GM21515 (cell line): Measurements from ENCODE around the gene LETM1.
A peak's percentile ranks its signal among the peaks of the same experiment; 100 is the strongest.

ENCODE experiments used
- ATAC-seq: cut with Tn5 transposase; IDR thresholded peaks from one replicate; pipeline ENCODE4 v1.9.1; 2021; ENCODE audit not compliant: unreplicated experiment

The LETM1 gene

DNA sequence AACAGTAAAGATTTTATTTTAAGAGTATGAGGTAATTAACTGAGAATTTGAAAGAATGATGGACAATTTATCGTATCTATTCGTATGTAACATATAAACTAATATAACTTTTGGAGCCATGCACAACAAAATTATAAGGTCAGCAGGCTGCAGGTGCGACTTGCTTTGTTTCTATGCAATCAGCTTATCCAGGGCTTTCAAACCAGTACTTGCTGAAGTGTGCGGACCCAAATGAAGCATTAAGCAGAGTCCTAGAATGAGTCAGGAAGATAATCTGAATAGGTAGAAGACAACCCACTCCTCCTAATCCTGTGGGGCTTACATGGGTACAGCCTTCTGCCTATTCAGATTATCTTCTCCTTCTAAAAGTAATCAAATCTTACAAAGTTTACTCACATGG lies 17.3 kb upstream of the LETM1 start:
- ATAC-seq, result no peak

DNA sequence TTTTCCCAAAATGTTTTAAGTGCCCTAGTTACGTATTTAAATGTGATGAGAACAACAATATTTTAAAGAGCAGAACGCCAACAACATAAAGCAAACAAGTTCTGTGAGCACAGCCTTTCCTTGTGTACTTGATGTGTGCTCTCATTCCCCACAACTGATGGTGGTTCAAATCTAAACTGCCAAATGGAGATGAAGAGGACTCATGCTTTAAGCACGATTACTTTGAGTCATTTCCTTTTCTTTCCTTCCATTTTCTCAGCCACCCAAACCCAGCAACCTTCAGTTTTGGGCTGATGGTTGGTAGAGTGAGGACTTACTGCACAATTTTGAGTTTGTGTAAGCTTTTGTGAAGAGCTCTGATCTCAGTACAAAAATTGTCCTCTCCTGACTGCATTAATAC lies 16.9 kb upstream of the LETM1 start:
- no peak for ATAC-seq

DNA sequence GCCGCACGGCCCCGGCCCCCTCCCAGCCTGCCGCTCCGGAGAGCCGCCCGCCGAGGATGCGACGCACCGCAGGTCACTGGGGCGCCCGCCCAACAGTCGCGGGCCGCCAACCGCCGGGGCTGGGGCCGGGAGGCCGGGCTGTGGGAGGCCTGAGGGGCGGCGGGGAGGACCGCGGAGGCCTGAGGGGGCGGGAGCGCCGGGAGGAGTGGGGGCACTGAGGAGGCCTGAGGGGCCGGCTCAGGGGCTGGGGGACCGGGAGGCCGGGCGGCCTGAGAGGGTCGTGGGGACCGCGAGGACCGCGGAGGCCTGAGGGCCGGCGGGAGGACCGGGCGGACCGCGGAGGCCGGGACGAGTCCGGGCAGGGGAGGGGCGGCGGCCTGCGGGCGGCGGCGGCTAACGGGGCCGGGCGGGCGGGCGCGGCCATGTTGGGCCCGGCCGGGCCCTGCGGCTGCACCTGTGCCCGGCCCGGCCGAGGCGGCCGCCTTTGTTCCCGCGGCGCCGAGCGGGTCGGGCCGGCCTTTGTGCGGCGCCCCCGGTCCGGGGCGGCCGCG lies 15.6 kb upstream of the LETM1 start:
- ATAC-seq, result peak; percentile 4

DNA sequence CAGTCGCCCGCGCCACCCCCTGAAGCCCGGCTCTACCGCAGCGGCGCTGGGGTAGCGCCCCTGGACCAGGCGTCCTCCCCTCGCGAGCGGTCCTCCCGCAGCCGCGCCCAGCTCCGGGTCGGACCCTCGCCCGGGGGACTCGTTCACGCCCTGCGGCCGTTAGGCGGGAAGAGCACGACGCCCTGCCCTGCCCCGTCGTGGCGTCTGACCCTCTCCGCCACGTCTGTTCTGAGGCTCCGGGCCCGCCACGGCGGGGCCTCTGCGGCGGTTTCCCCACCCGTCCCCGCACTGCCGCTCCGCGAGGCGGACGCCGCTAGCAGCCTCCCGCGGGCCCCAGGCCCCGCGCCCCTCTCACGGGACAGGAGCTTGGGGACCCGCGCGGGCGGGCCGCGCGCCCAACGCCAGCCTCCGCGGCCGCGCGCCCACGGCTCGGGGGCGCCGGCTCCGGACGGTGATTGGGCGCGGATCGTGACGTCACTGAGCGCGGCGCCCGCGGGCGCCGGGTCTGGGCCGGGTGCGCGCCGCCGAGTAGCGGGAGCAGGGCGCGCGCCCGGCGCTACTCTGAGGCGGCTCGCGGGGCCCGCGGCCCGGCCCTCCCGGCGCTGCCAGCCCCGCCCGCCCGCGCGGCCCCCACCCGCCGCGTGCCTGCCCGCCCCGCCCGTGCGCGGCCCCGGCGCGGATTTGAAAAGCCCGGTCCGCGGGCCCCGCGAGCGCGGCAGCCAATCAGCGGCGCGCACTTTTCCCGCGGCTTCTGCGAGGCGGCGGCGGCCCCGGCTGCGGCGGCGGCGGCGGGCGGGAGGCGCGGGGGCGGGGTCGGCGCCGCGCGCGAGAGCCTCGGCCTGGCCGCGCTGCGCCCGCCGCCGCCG lies 14.9 kb upstream of the LETM1 start, which contains the start of gene NSD2:
TSS of gene NSD2 (plus strand) at position 816 of the 866 bp plus-strand sequence. CDS start 29,262 bp downstream, outside the sequence.
- ATAC-seq, result peak; percentile 57

DNA sequence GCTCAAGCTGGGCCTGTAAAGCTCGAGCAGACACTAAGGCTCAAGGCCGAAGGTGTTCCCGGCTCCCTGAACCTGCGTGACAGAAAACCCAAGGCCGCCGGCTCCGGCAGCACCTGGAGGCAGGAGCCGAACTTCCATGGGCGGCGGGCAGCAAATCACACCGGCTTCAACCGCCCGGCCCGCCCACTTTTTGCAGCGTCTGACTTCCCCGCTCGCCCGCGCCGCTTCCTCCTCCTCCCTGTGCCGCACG lies 14.3 kb upstream of the LETM1 start:
- peak; percentile 50 for ATAC-seq

DNA sequence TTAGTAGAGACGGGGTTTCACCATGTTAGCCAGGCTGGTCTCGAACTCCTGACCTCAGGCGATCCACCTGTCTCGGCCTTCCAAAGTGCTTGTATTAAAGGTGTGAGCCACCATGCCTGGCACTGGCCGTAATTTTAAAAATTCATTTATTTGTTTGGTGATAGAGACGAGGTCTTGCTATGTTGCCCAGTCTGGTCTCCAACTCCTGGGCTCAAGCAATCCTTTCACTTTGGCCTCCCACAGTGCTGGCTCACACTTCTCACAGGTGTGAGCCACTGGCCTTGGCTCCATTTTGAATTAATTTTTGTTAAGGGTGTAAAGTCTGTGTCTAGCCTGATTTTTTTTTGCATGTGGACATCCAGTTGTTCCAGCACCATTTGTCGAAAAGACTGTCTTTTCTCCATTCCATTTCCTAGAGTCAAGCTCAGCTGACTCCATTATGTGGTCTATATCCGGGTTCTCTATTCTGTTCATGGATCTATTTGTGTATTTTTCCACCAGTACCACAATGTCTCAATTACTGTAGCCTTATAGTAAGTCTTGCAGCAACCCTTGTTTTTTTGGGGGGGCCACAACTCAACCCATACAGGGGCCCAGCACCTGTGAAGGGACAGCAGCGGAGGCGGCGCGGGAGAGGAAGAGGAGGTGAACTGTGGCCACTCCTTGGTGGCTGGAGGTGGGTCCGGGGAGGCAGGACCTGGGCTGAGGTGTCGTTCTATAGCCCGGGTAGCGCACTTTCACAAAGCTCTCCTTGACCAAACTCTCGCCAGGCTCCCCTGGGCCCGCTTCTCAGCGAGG lies 13.8 kb upstream of the LETM1 start:
- peak; percentile 2 for ATAC-seq

DNA sequence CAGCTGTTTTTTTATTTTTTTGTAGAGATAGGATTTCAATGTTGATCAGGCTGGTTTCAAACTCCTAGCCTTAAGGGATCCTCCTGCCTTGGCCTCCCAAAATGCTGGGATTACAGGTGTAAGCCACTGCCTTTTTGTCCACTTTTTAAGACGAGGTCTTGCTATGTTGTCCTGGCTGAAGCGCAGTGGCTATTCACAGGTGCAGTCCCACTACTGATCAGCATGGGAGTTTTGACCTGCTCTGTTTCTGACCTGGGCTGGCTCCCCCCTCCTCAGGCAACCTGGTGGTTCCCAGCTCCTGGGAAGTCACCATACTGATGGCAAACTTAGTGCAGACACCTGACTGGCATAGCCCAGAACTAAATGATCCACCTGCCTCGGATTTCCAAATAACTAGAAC lies 13.0 kb upstream of the LETM1 start:
- no peak for ATAC-seq

DNA sequence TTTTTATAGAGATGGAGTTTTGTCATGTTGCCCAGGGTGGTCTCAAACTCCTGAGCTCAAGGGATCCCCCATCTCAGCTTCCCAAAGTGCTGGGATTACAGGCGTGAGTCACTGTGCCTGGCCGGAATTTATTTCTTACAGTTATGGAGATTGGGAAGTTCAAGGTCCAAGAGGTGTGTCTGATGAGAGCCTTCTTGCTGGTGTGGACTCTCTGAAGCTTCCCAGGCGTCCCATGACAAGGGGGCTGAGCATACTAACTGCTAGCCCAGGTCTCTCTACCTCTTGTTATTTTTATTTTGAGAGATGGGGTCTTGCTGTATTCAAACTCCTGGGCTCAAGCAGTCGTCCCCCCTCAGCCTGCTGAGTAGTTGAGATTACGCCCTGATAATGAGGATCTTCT lies 12.3 kb upstream of the LETM1 start:
- no peak for ATAC-seq

DNA sequence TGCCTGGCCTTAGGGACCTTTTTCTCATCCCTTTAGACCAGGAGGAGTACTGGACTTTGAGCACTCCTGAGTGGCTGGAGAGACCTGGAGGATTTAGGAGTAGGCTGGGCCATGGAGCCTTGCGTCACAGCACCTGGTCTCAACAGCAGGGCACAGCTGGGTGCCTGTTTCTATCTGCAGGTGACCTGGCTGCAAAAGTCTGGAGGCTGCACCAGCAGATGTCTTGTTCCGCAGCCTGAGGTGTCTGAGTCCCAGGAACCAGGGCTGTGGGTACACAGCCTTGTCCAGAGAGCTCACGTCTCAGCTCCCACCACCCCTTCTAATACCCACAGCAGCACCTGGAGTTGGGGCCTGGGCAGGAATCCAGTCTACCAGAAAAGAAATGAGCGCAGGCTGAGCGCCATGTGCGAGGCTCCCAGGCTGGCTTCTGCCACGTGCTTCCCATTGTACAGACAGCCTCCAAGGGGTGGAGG lies 10.3 kb upstream of the LETM1 start:
- ATAC-seq, result no peak

DNA sequence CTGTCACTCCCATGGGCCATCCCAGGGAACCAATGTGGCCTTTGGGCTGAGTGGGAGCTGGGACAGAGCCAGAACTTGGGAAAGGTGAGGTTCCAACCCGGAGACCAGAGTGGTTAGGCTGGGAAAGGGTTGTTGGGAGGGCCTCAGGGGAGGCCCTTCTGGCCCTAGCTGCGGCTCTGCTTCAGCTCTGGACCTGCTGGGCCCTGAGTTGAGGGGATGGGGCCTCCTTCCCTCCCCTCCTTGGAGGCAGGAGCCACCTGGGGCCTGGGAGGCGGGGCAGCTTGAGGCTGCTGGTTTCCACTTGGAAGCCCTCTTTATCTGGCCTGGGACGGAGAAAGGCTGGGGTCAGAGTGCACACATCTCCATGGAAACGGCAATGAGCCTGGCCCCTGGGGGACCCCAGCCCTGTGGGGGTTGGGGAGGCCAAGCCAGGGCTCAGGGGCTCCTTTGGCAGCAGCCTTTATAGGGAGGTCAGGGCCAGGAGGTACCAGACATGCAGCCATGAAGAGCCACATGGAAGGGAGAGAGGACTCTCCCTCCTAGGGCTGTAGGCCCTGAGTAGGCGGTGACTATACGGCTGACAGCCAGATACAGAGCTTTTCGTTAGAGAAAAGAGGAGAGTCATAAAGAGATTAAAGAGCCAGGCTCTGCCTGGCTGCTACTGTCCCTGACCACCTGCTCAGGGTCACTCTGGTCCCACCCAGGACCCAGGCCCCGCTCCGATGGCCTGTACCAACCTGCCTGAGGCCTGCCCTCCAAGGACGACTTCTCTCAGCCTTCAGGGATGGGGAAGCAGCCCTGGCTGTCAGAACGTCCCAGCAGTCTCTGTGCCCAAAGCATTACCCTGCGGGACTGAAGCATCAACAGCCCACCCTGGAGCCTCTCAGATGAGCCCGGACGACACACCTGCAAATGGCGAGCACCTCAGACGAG lies 8.4 kb upstream of the LETM1 start:
- ATAC-seq, result no peak

DNA sequence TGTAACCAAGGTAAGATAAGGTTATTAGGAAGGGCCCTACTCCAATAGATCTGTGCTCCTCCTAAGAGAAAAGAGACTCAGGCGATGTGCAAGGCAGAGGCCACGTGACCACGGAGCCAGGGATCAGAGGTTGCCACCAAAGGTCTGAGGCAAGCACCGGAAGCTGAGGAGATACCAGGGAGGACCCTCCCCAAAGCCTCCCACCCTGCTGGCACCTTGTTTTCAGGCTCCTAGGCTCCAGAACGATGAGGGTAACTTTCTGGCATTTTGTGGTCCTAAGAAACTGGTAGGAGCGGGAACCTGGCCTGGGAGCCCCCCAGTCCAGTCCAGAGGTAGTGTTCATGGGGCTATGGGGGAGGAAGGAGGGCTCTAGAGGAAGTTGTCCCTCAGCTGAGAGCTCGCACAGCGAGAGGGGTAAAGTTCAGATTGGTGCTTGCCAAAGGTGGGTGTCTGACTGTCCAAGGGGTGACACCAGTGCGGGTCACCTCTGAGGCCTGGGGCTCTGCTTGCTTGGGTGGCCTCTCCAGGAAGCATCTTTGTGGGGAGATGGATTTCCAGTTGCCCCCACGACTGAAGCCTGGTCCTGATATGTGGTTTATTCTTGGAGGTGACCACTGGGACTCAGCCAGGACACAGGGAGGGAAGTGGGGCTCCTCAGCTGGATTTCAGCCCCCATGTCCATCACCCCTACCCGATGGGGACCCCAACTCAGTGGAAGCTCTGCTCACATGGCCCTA lies 7.5 kb upstream of the LETM1 start:
- ATAC-seq, result no peak

DNA sequence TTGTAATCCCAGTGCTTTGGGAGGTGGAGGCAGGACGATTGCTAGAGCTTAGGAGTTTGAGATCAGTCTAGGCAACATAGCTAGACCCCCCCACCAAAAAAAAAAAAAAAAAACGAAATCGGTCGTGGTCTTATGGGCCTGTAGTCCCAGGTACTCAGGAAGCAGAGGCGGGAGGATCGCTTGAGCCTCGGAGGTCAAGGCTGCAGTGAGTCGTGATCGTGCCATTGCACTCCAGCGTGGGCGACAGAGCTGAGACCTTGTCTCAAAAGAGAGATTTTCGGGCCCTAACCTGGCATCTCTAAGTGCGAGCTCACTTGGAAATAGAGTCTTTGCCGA lies 7.0 kb upstream of the LETM1 start:
- no peak for ATAC-seq

DNA sequence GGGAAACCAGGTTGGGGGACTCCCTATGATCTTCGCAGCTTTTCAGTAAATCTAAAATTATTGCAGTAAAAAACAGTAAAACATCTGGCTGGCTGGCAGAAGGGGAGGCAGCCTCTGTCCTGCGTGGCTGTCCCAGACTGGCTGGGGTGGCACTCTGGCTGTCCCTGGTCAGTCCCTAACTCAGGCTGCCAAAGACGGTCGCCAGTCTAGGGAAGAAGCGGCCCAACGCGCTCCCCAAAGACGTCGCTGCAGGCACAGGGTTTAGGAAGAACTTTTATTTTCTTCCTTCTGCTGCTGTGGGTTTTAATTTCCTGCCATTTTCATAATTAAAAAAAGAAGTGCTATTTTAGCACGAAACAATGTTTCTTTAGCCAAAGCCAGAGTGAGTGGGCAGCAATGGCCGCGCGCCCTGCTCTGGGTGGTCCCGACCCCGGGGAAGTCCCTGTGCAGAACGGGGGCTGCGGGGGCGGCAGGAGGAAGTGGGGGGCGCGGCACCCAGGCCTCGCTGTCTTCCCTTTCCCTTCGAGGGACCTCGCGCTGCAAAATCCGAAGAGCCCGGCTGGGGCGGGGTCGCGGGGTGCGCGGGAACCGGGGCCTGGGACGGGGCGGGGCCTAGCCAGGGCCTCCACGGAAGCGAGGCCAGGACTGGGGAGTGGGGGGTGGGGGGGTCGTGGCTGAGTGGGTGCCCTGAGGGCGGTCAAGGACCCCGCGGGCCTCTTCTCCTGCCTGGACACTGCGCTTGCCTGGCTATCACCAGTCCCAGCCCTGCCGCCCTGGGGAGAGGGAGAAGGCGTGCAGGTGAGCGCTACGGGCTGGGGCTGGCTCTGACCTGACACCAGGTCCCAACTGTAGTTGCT lies 6.3 kb upstream of the LETM1 start:
- no peak for ATAC-seq

DNA sequence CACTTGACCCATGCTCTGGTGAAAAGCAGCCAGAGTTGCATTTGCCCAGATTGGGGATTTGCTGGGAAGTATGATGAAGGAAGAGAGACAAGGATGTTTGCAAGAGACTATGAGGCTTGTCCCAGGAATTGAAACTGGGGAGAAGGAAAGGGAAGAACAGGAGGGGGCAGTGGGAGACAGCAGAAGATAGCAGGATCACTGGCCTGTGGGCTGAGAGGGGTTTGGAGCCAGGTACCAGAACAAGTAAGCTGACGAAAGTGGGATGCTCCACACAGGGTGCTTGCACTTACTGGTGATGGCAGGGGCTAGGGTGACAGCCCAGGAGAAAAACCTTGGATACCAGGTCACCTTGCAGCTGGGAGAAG lies 3.4 kb upstream of the LETM1 start:
- ATAC-seq, result no peak

DNA sequence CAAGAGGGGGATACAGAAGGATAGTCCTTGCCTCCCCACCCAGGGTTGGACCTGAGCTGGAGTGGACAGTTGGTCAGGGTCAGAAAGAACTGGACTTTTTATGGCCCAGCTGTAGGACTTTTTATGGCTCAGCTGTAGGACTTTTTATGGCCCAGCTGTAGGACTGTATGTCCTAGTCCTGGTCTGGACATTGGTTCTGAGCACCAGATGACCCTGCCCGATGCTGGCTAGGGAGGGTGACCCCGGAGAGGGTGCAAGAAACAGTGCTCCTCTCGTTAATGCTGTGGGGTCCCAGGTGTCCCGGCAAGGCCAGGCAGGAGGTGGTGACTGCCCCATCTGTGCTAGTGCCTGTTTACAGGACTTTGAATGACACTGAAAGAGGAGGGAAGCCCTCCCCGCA lies 2.0 kb upstream of the LETM1 start:
- no peak for ATAC-seq

DNA sequence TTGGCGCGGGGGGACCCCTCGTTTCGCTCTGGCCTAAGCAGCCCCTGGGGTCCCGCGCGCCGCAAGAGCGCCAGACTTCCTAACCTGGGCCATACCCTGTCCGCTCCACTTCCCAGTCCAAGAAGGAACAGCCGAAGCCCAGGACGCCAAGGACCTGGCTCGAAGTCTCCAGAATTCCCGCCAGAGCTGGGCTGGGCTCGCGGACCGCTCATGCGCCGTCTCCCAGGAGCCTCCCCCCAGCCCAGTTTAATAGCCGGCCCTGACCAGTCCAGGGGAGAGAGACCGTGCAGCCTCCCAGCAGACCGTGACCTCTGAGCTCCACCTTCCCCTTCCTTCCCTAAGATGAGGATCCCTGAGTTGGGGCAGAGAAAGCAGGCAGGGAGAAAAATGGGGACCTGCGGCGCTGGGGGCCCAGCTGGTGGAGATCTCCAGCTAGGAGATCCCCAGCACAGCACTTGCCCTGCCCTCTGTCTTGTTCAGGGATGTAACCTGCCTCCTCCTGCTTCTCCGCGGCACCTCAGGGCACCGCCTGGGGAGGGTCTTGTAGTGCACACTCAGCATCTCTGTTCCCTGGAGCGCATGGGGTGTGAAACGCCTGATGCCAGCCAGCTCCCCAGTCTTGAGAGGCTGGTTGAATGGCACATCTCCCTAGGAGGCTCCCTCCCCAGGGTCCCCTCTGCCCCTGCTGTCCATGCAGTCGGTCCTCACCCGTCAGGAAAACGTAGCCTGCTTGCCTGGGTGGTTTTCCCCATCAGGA lies 1.2 kb upstream of the LETM1 start:
- ATAC-seq, result no peak

DNA sequence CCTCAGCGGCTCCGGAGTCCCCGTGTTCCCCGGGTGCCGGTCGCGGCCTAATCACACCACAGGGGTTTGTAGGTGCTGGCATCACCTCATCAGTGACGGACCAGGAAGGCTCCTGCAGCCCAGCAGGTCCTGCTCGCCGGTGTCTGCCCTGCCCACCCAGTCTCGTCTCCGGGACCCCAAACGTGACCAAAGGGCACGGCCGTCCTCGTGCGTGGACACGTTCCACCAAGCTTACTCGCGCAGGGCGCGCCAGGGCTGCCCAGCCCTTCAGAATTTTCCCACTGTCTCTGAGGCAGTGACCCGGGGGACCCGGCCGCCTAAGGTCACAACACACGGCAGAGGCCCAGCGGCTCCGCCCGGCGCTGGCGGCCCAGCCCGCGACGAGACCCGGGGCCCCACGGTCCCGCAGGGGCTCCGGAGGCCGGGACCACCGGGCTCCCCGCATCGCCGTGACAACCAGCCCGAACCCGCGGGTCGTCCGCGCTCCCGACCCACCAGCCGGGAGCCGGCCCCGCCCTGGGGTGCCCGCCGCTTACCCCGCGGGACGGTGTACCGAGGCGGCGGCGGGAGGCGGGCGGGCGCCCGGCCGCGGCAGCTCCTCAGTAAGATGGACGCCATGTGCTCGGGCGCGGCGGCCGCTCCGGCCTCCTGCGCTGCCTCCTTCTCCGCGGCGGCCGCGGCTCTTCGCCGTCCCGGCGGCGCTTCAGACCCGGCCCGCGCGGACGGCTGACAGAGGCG lies 454 bp downstream of the LETM1 start:
- peak; percentile 30 for ATAC-seq

DNA sequence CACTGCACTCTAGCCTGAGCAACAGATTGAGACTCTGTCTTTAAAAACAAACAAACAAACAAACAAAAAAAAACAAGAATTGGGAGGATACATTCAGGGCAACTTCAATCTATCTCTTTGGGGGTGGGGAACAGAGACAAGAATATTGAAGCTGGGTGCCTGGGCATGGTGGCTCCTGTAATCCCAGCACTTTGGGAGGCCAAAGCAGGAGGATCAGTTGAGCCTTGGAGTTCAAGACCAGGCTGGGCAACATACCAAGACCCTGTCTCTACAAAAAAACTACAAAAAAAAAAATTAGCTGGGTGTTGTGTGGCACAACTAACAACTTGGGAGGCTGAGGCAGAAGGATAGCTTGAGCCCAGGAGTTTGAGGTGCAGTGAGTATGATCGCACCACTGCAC lies 1.2 kb downstream of the LETM1 start:
- no peak for ATAC-seq
